SHP77 treated with DMSO at 0.1 percent for 48 hours (cell line): ENCODE measurements around the gene HMOX2.

ENCODE experiments used
- DNase-seq: peaks from one replicate; lab custom pipeline; 2025; lab: John Stamatoyannopoulos, UW

Gene HMOX2

GRCh38 chr16:4505356-4506147 is 29.4 kb downstream of the HMOX2 start:
- DNase-seq = no peak

GRCh38 chr16:4506450-4506849 is 30.3 kb downstream of the HMOX2 start:
- peak; percentile 19 for DNase-seq

- no peak for DNase-seq
These were observed 31.6 kb downstream of the HMOX2 start for GRCh38 chr16:4507588-4508345.

- no peak for DNase-seq
These were observed 32.6 kb downstream of the HMOX2 start for GRCh38 chr16:4508806-4509205.

- no peak for DNase-seq
These were observed 33.2 kb downstream of the HMOX2 start for GRCh38 chr16:4509420-4509819.

- no peak for DNase-seq
These were observed 33.9 kb downstream of the HMOX2 start for GRCh38 chr16:4510131-4510530.

- no peak for DNase-seq
These were observed 34.7 kb downstream of the HMOX2 start for GRCh38 chr16:4510747-4511426.

- DNase-seq = peak; percentile 51
These were observed 35.4 kb downstream of the HMOX2 start for GRCh38 chr16:4511441-4512082.

- DNase-seq = no peak
These were observed 36.3 kb downstream of the HMOX2 start for GRCh38 chr16:4512473-4512872.

- no peak for DNase-seq
These were observed 37.1 kb downstream of the HMOX2 start for GRCh38 chr16:4513086-4513860.

- DNase-seq = no peak
These were observed 37.7 kb downstream of the HMOX2 start for GRCh38 chr16:4513881-4514280.

GRCh38 chr16:4514606-4515005 is 38.4 kb downstream of the HMOX2 start:
- no peak for DNase-seq

- DNase-seq = no peak
These were observed 39.5 kb downstream of the HMOX2 start for GRCh38 chr16:4515611-4516233.

GRCh38 chr16:4517812-4518680 is 41.8 kb downstream of the HMOX2 start:
- peak; percentile 40 for DNase-seq

GRCh38 chr16:4519274-4520058 is 43.3 kb downstream of the HMOX2 start:
- DNase-seq = no peak

- no peak for DNase-seq
These were observed 44.7 kb downstream of the HMOX2 start for GRCh38 chr16:4520913-4521312.

GRCh38 chr16:4522051-4522581 is 45.9 kb downstream of the HMOX2 start:
- peak; percentile 58 for DNase-seq

GRCh38 chr16:4523686-4524085 is 47.5 kb downstream of the HMOX2 start:
- no peak for DNase-seq

GRCh38 chr16:4524571-4524970 is 48.4 kb downstream of the HMOX2 start:
- no peak for DNase-seq
